Epithelial cell of proximal tubule (primary cell): ENCODE results near the gene C16orf92. TPM values are rescaled to one million over a fixed set of nuclear protein-coding genes. Genes with fewer than 3 reads are reported as not detected.
A peak's percentile ranks its signal among the peaks of the same experiment; 100 is the strongest.

Experiments used
- DNase-seq: peaks from one replicate; pipeline ENCODE4 v3.0.0-alpha.2; 2011; ENCODE audit warnings: low read depth
- H3K4me3 ChIP-seq: 2 replicates; pipeline ENCODE4 v1.5.1; 2011; ENCODE audit warnings: low read depth, mild to moderate bottlenecking, low read length
- total RNA-seq: library from RNA; depleted of rRNA; stranded (reverse); fragments of >200 nt; gene quantifications from 2 replicates; pipeline ENCODE4 v1.2.3, GENCODE V29; 2015
- TF ChIP-seq, protein P1 (sequence below): conservative IDR thresholded peaks from 2 replicates; pipeline ENCODE4 v1.5.1; 2012; ENCODE audit warnings: low read depth, mild to moderate bottlenecking, low read length

Gene C16orf92
- total RNA-seq, 1 donor from 2014 or later: not detected

DNA sequence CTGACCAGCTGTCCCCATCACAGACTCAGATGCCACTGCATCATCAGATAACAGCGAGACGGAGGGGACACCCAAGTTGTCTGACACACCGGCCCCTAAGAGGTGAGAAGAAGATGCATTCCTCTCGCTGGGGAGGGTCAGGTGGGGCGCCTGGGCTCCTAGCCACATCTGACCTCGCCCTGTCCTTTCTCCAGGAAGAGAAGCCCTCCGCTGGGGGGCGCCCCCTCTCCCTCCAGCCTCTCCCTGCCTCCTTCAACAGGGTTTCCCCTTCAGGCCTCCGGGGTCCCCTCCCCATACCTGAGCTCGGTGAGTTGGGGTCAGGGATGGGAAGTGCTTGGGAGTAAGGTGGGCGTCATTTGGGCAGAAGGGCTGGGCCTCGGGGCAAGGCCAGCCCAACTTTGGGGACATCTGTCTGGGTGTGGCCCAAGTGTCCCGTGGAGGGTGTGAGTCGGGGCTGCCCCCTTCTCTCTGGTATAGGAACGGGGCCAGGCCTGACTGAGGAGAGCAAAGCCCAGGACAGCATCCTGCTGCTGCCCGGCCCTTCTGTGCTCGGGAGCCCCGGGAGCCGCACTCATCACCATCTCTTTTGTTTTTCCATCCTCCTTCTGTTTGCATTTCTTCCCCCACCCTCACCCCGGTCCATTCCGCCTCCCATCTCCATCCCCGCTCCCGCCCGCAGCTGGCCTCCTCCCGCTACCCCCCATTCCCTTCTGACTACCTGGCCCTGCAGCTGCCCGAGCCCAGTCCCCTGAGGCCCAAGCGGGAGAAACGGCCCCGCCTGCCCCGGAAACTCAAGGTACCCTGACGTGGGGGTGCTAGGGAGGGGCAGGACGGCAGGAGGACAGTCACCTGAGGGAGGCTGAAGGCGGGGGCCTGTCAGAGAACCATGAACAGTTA is 22.0 kb upstream of the C16orf92 start:
- no peak overlapping the region for H3K4me3 ChIP-seq
- TF ChIP-seq, protein P1, sequence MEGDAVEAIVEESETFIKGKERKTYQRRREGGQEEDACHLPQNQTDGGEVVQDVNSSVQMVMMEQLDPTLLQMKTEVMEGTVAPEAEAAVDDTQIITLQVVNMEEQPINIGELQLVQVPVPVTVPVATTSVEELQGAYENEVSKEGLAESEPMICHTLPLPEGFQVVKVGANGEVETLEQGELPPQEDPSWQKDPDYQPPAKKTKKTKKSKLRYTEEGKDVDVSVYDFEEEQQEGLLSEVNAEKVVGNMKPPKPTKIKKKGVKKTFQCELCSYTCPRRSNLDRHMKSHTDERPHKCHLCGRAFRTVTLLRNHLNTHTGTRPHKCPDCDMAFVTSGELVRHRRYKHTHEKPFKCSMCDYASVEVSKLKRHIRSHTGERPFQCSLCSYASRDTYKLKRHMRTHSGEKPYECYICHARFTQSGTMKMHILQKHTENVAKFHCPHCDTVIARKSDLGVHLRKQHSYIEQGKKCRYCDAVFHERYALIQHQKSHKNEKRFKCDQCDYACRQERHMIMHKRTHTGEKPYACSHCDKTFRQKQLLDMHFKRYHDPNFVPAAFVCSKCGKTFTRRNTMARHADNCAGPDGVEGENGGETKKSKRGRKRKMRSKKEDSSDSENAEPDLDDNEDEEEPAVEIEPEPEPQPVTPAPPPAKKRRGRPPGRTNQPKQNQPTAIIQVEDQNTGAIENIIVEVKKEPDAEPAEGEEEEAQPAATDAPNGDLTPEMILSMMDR: no peak
- no peak for DNase-seq

DNA sequence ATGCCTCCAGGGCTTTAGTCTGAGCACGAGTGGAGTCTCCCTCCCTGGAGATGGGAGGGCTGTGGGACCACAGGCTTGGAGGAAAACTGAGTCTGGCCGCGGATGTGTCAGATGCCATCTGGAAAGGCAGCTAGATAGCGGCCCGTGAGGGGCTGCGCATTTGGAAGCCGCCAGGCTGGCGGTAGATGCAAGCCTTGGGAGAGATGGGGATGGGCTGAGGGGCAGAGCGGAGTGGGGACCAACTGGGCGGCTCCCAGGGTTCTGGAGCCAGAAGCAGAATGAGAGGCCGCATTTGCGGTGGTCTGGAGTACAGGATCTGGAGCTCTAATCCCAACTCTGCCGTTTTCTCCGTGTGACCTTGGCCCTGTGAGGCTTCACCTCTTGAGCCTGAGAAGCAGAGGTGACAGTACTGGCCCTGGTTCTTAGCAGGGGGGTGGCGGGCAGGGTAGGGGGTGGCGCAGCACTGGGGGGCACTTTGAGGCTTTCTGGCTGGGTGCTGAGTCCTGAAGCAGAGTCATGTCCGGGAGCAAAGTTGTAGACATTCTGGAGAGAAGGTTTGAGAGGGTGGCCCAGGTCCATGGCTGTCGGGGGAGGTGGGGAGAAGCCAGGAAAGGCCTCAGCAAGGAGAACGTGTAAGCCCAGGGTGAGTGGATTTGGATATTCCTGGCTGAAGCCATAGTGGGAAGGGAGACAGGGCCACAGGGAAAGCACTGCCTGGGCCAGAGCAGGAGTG is 20.2 kb upstream of the C16orf92 start:
- no peak for DNase-seq
- TF ChIP-seq, protein P1: no peak
- H3K4me3 ChIP-seq: no peak overlapping the region

DNA sequence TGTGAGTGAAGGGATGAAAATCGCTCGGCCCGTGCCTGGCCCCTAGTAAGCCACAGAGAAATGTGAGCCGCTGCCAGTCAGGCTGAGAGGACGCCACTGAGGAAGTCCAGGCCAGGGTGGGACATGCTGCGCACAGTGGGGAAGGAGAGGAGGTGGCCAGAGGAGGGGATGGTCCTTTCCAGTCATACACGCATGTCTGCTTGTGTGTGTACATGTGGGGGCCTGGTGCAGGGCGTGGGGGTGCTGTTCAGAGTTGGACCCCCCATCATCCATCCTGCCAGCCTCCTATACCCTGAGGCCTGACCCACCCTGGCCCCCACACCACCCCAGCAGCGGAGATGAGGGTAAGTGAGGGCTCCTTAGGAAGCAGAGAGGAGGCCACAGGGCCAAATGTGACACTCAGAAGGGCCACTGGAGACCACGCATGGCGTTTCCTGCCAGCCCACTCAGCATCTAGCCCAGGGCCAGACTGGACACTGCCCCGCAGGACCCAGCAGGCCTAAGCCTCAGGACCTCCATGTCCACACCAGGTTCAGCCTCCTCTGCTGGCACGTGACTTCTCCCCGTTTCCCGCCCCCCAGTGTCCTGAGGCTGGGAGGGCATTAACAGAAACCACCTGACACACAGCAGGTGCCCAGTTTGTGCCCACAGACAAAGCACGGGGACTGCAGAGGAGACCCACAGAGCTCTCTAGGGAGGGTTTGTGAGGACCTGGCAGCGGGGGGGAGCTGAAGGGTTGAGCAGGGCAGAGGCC is 19.2 kb upstream of the C16orf92 start:
- DNase-seq: no peak
- no peak overlapping the region for H3K4me3 ChIP-seq
- TF ChIP-seq, protein P1: no peak

DNA sequence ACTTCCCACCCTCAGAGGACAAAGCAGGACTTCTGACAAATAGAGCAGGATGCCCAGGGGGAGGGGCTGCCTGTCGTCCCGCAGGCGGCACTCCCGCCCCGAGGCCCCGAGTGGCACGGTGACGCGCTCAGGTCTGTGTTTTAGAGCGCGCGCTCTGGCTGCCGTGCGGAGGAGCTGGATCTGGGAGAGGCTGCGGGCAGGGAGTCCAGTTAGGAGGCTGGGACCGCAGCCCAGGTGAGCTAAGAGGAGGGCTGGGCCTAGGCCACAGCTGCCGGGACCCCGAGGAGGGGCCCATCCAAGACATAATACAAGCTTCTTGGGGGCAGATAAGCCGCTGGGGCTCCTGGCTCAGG is 18.6 kb upstream of the C16orf92 start:
- TF ChIP-seq, protein P1: no peak
- no peak overlapping the region for H3K4me3 ChIP-seq
- DNase-seq: no peak

DNA sequence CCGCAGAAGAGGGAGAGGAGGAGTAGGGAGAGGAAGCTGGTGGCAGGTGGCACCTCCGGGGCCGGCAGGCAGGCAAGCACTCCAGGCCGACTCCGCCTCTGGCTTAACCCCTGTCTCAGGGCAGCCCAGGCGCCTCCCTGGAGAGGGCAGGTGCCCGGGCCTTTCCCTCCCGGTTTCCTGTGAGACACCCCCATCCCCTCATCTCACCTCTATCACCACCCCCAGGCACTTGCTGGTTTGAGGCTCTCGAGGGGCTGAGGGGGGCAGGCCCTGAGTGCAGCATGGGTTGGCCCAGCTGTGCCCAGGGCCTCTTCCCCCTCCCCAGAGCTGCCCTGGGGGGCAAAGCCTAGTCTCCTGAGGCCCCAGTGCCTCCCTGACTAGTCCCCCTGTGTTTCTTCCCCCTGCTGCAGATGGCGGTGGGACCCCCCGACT is 18.2 kb upstream of the C16orf92 start:
- no peak overlapping the region for H3K4me3 ChIP-seq
- DNase-seq: no peak
- TF ChIP-seq, protein P1: no peak

DNA sequence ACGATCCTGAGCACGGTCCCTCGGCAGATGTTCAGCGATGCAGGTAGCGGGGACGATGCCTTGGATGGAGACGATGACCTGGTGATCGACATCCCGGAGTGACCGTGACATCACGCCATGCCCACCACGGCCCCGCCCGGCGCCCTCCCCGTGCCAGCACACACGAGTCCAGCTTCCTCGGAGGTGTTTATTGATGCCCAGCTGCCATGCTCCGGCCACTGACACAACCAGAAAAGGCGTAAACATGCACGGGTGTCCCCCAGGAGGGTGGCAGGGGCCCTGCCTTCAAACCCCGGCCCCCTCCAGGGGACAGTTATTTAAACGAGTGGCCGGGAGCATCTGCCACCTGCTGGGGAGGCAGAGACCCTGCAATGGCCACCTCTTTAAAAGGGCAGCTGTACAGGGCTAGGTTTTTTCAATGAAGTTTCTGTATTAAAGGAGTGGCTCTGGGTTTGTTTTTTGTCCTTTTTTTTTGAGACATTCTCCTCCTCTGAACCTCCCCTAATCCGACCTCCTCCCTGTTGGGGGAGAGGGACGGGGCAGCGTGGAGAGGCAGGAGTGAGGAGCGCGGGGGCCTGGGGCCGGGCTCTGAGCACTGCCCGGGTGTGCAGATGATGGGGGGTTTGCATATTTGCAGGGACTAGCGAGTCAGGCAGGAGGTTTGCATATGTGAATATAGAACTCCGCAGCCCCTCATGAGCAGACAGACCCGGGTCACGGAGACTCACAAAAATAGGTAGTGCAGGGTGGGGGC is 17.5 kb upstream of the C16orf92 start:
- DNase-seq: no peak
- H3K4me3 ChIP-seq: no peak overlapping the region
- TF ChIP-seq, protein P1: peak; percentile 82
